ENCODE results near the gene GRIK4. TPM values are rescaled to one million over a fixed set of nuclear protein-coding genes. Genes with fewer than 3 reads are reported as not detected.

GRIK4 gene
- total RNA-seq, 6 experiments from 2014 or later: 0.07 to 0.11 TPM; not detected in 4

DNA sequence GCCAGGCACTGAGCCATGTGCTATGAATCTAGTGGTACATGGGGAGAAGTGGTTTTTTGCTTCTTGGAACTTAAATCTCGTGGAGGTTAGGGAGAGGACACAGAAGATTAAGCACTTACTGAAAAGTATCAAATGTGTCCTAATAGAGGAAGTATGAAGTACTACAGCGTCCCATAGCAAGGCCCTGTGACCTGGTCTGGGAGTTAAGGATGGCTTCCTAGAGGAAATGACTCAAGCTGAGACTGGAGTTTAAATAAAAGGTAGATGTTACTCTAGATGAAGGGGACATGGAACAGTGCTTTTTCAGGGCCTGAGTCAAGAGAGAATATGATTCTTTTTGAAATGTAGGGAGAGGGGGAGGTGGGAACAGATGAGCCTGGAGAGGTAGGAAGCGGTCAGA is 202.9 kb downstream of the GRIK4 start:
- ATAC-seq: no peak
- WGBS (ENCODE audit: insufficient coverage, low coverage, low lambda C conversion rate, missing lambda C conversion rate): 72% methylated on average over 3 of the region's 3 CpGs

DNA sequence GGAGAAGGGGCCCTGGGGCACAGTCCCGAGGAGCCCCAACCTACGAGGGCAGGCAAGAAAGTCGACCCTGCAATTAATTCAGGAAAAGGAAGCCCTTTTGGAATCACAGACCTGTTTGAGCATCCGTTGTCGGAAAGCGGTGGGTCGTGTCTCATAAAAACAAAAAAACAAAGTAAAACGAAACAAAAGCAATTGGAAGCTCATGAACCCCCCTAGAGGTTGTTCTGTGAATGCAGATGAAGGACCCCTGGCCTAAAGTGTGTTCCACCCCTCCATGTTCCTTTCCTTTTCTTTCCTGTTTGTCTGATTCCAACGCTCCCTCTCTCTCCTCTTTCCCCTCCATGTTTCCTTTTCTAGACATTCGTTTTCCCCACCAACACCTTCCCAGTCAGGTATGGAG is 203.7 kb downstream of the GRIK4 start:
- no peaks in the 10 kb centered on the region for H3K36me3 ChIP-seq
- intact Hi-C loops (cut with DNase I): no loop called here
- H3K27me3 ChIP-seq: no peaks in the 10 kb centered on the region
- no peak for ATAC-seq
- TF ChIP-seq, protein P1, sequence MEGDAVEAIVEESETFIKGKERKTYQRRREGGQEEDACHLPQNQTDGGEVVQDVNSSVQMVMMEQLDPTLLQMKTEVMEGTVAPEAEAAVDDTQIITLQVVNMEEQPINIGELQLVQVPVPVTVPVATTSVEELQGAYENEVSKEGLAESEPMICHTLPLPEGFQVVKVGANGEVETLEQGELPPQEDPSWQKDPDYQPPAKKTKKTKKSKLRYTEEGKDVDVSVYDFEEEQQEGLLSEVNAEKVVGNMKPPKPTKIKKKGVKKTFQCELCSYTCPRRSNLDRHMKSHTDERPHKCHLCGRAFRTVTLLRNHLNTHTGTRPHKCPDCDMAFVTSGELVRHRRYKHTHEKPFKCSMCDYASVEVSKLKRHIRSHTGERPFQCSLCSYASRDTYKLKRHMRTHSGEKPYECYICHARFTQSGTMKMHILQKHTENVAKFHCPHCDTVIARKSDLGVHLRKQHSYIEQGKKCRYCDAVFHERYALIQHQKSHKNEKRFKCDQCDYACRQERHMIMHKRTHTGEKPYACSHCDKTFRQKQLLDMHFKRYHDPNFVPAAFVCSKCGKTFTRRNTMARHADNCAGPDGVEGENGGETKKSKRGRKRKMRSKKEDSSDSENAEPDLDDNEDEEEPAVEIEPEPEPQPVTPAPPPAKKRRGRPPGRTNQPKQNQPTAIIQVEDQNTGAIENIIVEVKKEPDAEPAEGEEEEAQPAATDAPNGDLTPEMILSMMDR (IDR thresholded peaks at IDR 0.05): peak in 3 of 4 donors; percentile 16 to 27 (median 27)
- TF ChIP-seq POLR2A (IDR thresholded peaks at IDR 0.05): no peak
- no peak overlapping the region for H3K4me3 ChIP-seq
- H3K27ac ChIP-seq: no peak overlapping the region
- no peak for DNase-seq
- WGBS (ENCODE audit: insufficient coverage, low coverage, low lambda C conversion rate, missing lambda C conversion rate): 18% methylated on average over 10 of the region's 10 CpGs
- no peaks in the 10 kb centered on the region for H3K4me1 ChIP-seq
- no peaks in the 10 kb centered on the region for H3K9me3 ChIP-seq

More for the DNA sequence above, 202.9 kb downstream of the GRIK4 start:
- no peak for DNase-seq
- H3K4me1 ChIP-seq: no peaks in the 10 kb centered on the region
- H3K27me3 ChIP-seq: no peaks in the 10 kb centered on the region
- intact Hi-C loops (cut with DNase I): no loop called here
- no peak for TF ChIP-seq POLR2A (IDR thresholded peaks at IDR 0.05)
- TF ChIP-seq, protein P1 (IDR thresholded peaks at IDR 0.05): no peak
- H3K4me3 ChIP-seq: no peak overlapping the region
- H3K36me3 ChIP-seq: no peaks in the 10 kb centered on the region
- H3K9me3 ChIP-seq: no peaks in the 10 kb centered on the region
- no peak overlapping the region for H3K27ac ChIP-seq

DNA sequence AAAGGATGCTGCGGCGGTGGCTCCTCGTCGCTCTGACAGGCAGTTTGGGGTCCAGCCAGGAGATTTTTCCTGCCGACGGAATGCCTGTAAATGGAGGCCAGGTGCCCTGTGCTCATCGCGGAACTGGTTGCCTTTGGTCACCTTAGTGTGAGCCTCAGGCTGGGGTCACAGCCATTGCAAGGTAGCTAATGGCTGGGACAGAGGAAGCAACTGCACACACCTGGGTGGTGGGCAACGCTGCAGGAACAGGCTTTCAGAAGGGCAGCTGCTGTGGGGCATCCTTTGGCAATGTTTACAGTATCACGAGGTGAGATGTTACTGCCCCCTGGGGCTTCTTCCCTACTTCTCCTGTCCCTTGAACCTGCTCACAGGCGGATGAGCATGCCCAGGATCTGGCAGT is 205.5 kb downstream of the GRIK4 start:
- TF ChIP-seq, protein P1 (IDR thresholded peaks at IDR 0.05): no peak
- TF ChIP-seq POLR2A (IDR thresholded peaks at IDR 0.05): no peak
- ATAC-seq (no peak), DNase-seq (no peak)
- Histone ChIP-seq H3K27me3 (no peaks in the 10 kb centered on the region), H3K4me3 (no peak overlapping the region), H3K36me3 (no peaks in the 10 kb centered on the region), H3K9me3 (no peaks in the 10 kb centered on the region), H3K4me1 (no peaks in the 10 kb centered on the region), H3K27ac (no peak overlapping the region)
- intact Hi-C loops (cut with DNase I): no loop called here
- 59% methylated on average over 9 of the region's 11 CpGs for WGBS (ENCODE audit: insufficient coverage, low coverage, low lambda C conversion rate, missing lambda C conversion rate)

DNA sequence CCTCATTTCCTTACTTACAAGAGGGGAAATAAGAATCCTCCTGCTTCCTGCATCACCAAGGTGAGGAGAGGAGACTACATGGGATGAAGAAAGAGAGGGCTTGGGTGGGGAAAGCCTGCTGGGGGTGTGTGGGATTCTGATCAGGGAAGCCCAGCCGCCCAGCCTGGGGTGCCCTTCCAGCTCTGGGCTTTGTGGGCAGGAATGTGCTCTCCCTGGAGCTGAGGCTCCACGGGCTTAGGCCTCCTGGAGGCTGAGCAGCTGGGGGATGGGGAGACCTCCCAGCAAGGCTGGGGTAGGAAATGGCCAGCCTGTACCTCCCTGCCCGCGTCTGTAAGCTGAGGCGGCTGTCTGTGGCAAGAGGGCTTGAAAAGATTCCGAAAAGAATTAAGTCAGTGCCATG is 206.1 kb downstream of the GRIK4 start:
- Histone ChIP-seq H3K27me3 (no peaks in the 10 kb centered on the region), H3K36me3 (no peaks in the 10 kb centered on the region), H3K9me3 (no peaks in the 10 kb centered on the region), H3K4me1 (no peaks in the 10 kb centered on the region), H3K27ac (no peak overlapping the region), H3K4me3 (no peak overlapping the region)
- intact Hi-C loops (cut with DNase I): no loop called here
- no CpG with 5 or more reads among the region's 6 CpGs for WGBS (ENCODE audit: insufficient coverage, low coverage, low lambda C conversion rate, missing lambda C conversion rate)
- DNase-seq: no peak
- TF ChIP-seq, protein P1 (IDR thresholded peaks at IDR 0.05): no peak
- no peak for TF ChIP-seq POLR2A (IDR thresholded peaks at IDR 0.05)
- no peak for ATAC-seq

DNA sequence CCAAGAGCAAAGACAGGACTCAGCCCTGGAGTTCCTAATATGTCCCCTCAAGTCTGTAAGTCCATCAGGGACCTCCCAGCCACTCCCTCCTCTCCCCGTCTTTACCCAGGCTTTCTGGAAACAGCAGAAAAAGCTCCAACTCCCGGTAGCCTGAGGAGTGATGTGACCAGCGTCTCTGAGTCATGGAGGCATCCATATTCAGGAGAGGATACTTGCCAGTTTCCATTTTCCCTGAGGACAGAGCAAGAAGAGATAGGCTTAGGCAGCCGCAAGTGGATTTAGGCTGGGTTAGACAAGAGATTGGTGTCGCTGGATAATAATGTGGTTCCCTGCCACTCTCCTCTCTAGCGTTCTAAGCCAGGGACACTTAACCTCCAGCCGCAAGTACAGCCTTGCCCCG is 206.6 kb downstream of the GRIK4 start:
- ATAC-seq (no peak), DNase-seq (no peak)
- no peak overlapping the region for H3K27ac ChIP-seq
- intact Hi-C loops (cut with DNase I): no loop called here
- H3K36me3 ChIP-seq: no peaks in the 10 kb centered on the region
- 59% methylated on average over 3 of the region's 8 CpGs for WGBS (ENCODE audit: insufficient coverage, low coverage, low lambda C conversion rate, missing lambda C conversion rate)
- no peaks in the 10 kb centered on the region for H3K4me1 ChIP-seq
- H3K27me3 ChIP-seq: no peaks in the 10 kb centered on the region
- TF ChIP-seq, protein P1 (IDR thresholded peaks at IDR 0.05): no peak
- TF ChIP-seq POLR2A (IDR thresholded peaks at IDR 0.05): no peak
- no peak overlapping the region for H3K4me3 ChIP-seq
- no peaks in the 10 kb centered on the region for H3K9me3 ChIP-seq
